Liver (tissue), 2 donors: ENCODE data around the gene SOX18.

Source experiments
- CTCF ChIP-seq: fragments of 150-350 bp; IDR thresholded peaks from 2 replicates; pipeline ENCODE4 v1.5.1; 2017; ENCODE audit warnings: improper control_type of control experiment, low read depth, low read length; ENCODE audit not compliant: missing input control
- ZBTB33 ChIP-seq: IDR thresholded peaks from 2 replicates; pipeline ENCODE4 v1.6.1; 2016; ENCODE audit warnings: antibody characterized with exemption
- donor health status: healthy.

GRCh38 chr20:64009811-64010387 is 39.5 kb downstream of the SOX18 start:
- TF ChIP-seq CTCF (no peak), ZBTB33 (no peak)
